22Rv1 (cell line): ENCODE measurements around the gene PLEKHD1.
"Not testable (repeated sequence)": the region's sequence is repeated elsewhere in the genome, so short reads cannot be mapped to it uniquely, and the experiment has no call there.

Experiments used
- H3K27ac ChIP-seq: fragments of 450-650 bp; 2 replicates; pipeline ENCODE4 v1.5.1; 2017
- ZFX ChIP-seq: fragments of 450-650 bp; IDR thresholded peaks from 2 replicates; pipeline ENCODE4 v1.6.1; 2017; ENCODE audit warnings: antibody characterized with exemption, borderline replicate concordance
- TF ChIP-seq, protein P1 (sequence below): fragments of 450-650 bp; IDR thresholded peaks from 2 replicates; pipeline ENCODE4 v1.5.1; 2017; ENCODE audit warnings: mild to moderate bottlenecking

PLEKHD1 gene

DNA sequence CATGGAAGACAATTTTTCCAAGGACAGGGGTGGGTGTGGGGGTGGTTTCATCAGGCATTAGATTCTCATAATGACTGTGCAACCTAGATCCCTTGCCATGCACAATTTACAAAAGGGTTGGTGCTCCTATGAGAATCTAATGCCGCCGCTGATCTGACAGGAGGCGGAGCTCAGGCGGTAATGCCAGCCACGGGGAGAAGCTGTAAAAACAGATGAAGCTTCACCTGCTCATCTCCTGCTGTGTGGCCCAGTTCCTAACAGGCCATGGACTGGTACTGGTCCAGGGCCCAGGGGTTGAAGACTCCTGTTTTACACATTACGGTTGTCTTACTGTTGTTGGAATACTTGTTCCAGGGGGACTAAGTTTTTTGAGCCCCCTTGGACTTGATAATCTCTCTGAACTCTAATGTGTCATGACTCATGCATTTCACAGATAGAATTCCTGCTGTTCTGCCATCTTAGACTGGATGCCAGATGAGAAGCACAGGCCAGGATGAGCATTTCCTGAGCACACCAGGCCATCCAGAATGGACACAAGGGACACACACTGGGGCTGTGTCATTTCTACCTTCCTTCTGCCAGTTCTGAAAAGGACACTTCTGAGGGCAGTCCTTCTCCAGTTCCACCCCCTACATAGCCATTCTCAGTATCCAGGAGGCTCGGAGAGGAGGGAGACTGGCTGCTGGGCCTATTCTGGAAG lies 5.8 kb downstream of the PLEKHD1 start:
- TF ChIP-seq, protein P1, sequence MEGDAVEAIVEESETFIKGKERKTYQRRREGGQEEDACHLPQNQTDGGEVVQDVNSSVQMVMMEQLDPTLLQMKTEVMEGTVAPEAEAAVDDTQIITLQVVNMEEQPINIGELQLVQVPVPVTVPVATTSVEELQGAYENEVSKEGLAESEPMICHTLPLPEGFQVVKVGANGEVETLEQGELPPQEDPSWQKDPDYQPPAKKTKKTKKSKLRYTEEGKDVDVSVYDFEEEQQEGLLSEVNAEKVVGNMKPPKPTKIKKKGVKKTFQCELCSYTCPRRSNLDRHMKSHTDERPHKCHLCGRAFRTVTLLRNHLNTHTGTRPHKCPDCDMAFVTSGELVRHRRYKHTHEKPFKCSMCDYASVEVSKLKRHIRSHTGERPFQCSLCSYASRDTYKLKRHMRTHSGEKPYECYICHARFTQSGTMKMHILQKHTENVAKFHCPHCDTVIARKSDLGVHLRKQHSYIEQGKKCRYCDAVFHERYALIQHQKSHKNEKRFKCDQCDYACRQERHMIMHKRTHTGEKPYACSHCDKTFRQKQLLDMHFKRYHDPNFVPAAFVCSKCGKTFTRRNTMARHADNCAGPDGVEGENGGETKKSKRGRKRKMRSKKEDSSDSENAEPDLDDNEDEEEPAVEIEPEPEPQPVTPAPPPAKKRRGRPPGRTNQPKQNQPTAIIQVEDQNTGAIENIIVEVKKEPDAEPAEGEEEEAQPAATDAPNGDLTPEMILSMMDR: no peak
- TF ChIP-seq ZFX: no peak
- no peak overlapping the region for H3K27ac ChIP-seq

DNA sequence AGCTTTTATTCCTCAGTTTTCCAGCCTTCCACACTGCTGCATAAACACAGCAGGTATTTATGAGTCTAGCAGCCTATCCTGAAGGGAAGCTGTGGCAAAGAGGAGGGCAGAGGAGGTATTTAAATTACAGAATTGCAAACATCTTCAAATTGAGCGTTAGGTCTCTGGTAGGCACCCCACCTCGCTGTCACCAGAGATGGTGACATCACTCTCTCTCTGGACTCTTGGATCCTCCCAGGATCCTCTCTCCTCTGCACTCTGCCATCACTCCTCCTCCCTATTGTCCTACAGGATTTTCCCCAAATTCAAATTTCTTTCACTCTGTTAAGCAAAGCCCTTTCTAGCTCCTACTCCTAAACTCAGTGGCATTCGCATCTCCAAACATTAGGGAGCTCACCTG lies 6.7 kb downstream of the PLEKHD1 start:
- no peak overlapping the region for H3K27ac ChIP-seq
- TF ChIP-seq, protein P1: no peak
- no peak for TF ChIP-seq ZFX

DNA sequence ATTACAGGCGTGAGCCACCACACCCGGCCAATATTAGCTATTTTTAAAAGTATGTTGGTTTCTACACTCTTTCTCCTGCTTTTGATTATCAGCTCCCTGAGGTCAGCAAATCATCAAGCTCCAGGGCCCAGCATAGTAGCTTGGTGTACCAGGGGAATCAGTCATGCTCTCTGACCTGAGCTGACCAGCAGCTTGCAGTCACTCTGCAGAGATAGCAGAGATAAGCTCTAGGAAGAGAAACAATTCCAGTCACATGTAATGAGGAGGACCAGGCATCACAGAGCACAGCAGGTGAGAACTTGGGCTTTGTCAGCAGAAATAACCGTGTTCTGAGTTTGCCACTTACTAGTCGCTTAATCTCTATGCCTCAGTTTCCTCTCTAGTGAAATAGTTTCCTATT lies 8.5 kb downstream of the PLEKHD1 start:
- no peak for TF ChIP-seq ZFX
- TF ChIP-seq, protein P1: no peak
- H3K27ac ChIP-seq: no peak overlapping the region

DNA sequence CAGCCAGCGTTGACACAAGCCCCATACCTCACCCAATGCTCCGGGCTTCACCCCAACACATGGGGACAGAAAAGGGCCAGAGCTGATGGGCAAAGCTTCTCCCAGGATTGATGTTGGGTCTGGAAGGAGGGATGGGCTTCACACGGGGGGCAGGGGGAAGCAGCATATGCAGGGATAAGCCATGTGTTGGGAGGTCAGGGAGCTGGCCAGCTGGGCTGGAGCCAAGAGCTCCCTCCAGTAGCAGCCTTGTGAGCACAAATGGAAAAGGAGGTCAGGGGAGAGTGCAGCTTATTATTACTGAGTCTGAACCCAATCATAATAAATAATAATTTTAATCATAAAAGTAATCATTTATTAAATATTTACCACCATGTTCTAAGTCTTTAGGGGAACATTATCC lies 9.3 kb downstream of the PLEKHD1 start:
- TF ChIP-seq, protein P1: no peak
- no peak for TF ChIP-seq ZFX
- no peak overlapping the region for H3K27ac ChIP-seq

DNA sequence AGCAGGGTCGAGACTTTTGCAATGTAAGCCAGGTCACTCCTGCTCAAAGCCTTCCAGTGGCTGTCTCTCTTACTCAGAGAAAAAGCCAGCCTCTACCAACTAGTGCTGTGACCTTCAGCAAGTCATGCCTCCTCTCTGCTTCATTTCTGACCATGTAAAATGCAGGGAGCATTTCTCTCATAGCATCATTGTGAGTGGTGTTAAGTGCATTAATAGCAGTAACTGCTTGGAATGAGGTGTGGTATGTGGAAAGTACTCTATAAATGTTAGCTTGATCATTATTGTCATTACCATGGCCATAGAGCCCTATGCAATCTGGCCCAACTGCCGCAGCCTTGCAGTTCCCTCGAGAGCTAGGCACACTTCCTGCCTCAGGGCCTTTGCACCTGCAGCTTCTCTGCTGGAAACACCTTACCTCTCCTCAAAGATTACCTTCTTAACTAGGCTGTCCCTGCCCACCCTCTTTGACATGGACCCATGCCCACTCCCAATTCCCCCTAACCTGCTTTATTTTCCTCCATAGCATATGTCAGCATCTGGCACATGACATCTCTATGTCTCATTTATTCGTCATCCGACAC lies 10.9 kb downstream of the PLEKHD1 start:
- no peak overlapping the region for H3K27ac ChIP-seq
- TF ChIP-seq, protein P1: no peak
- no peak for TF ChIP-seq ZFX

DNA sequence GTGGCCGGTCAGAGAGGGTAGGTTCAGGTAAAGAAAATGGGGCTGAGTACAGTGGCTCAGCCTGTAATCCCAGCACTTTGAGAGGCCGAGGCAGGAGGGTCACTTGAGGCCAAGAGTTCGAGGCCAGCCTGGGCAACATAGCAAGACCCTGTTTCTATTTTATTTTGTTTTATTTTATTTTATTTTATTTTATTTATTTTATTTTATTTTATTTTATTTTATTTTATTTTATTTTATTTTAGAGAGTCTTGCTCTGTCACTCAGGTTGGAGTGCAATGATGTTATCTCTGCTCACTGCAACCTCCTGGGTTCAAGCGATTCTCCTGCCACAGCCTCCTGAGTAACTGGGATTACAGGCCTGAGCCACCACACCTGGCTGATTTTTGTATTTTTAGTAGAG lies 13.3 kb downstream of the PLEKHD1 start:
- not testable (repeated sequence) for H3K27ac ChIP-seq

DNA sequence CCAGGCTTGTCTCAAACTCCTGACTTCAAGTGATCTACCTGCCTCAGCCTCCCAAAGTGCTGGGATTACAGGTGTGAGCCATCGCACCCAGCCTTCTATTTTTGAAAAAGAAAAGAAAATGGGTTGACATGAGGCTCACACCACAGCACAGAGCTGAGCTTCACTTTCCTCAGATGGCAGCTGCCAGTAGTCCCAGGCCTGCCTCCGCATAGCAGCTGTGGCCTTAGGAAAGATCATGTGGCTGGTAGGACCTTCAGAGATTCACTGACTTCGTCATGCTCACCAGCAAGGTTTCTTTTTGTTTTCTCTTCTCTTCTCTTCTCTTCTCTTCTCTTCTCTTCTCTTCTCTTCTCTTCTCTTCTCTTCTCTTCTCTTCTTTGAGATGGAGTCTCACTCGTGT lies 13.8 kb downstream of the PLEKHD1 start:
- H3K27ac ChIP-seq: not testable (repeated sequence)

DNA sequence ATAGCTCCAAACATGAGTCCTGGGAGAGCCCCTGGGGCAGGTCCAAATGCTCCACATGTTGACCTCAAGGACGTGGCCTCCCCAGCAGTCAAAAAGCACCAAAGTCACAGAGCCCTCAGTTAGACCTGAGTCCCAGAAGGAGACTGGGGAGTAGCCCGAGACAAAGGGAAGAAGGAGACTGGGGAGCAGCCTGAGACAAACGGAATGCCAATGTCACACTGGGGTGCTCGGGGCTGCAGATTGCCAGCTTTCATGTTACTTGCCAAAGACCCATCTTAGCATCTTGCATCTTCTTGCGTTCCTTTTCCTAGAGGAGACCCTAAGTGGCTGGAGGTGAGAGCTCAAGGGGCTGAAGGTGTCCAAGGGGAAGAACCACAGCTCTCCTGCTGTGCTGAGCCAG lies 14.9 kb downstream of the PLEKHD1 start:
- no peak for TF ChIP-seq ZFX
- TF ChIP-seq, protein P1: no peak
- no peak overlapping the region for H3K27ac ChIP-seq
